ENCODE measurements around the gene RIMS4. TPM values are rescaled to one million over a fixed set of nuclear protein-coding genes. Genes with fewer than 3 reads are reported as not detected.

RIMS4 gene
- total and polyA plus RNA-seq, 9 of the 15 experiments (the other 6 are each of a cell fraction or from before 2014, with no cell fraction given): 0.04 TPM; not detected in 8

- TF ChIP-seq ZNF518B (CRISPR knock-in tag; IDR thresholded peaks at IDR 0.05) (no peak), ZNF175 (CRISPR knock-in tag; IDR thresholded peaks at IDR 0.05; ENCODE audit: low read depth) (no peak), UBTF (IDR thresholded peaks at IDR 0.05; ENCODE audit: borderline replicate concordance in 1 of 2, low read depth in 2 of 2, low read length in 2 of 2) (no peak), POLR2A (conservative IDR thresholded peaks at IDR 0.05) (no peak), OTX1 (CRISPR knock-in tag; IDR thresholded peaks at IDR 0.05) (no peak), MBD2 (IDR thresholded peaks at IDR 0.05; ENCODE audit: borderline replicate concordance, low read depth) (no peak), ZNF165 (CRISPR knock-in tag; IDR thresholded peaks at IDR 0.05; ENCODE audit: borderline replicate concordance) (no peak), KAT8 (IDR thresholded peaks at IDR 0.05; ENCODE audit: low read depth) (no peak), ZNF318 (IDR thresholded peaks at IDR 0.05; ENCODE audit: borderline replicate concordance in 1 of 2, low read depth in 1 of 2) (no peak), NFE2 (IDR thresholded peaks at IDR 0.05; ENCODE audit: low read depth) (no peak), HIVEP1 (CRISPR knock-in tag; IDR thresholded peaks at IDR 0.05) (no peak), ZNF253 (CRISPR knock-in tag; conservative IDR thresholded peaks at IDR 0.05) (no peak), NR2C2 (CRISPR knock-in tag; IDR thresholded peaks at IDR 0.05) (no peak), NR2C2 (tag; IDR thresholded peaks at IDR 0.05) (no peak)
Observed at GRCh38 chr20:44746367-44747165, 63.8 kb downstream of the RIMS4 start (continued).
